Mesenchymal stem cell (in vitro differentiated cells and primary cell): ENCODE results near the gene POLRMT.

Experiments
- DNase-seq: peaks from one replicate; pipeline ENCODE4 v3.0.0-alpha.2; 2013
- H2AFZ ChIP-seq: one replicate; pipeline ENCODE4 v1.6.1; 2013; ENCODE audit warnings: low read depth, mild to moderate bottlenecking, control low read depth, inconsistent platforms, low read length, moderate library complexity
- H2AK5ac ChIP-seq: 2 replicates; pipeline ENCODE4 v1.6.1; 2013; ENCODE audit warnings: low read length, moderate library complexity, mild to moderate bottlenecking, inconsistent platforms; ENCODE audit not compliant: severe bottlenecking
- H2BK120ac ChIP-seq: one replicate; pipeline ENCODE4 v1.6.1; 2013; ENCODE audit warnings: low read depth, mild to moderate bottlenecking, inconsistent platforms, low read length, moderate library complexity
- H2BK12ac ChIP-seq, 2 experiments: one replicate each; pipeline ENCODE4 v1.6.1; 2013; ENCODE audit warnings: inconsistent platforms in 2 of 2, low read length in 2 of 2, mild to moderate bottlenecking in 2 of 2, moderate library complexity in 2 of 2, control low read depth in 1 of 2
- H2BK15ac ChIP-seq: one replicate; pipeline ENCODE4 v1.6.1; 2013; ENCODE audit warnings: mild to moderate bottlenecking, low read depth, inconsistent platforms; ENCODE audit not compliant: poor library complexity, severe bottlenecking
- H2BK5ac ChIP-seq: 2 replicates; pipeline ENCODE4 v1.6.1; 2013; ENCODE audit warnings: low read depth, mild to moderate bottlenecking, low read length, control low read depth, inconsistent platforms; ENCODE audit not compliant: poor library complexity, severe bottlenecking
- H3K14ac ChIP-seq, 2 experiments: one replicate each; pipeline ENCODE4 v1.6.1; 2013; ENCODE audit warnings: inconsistent platforms in 2 of 2, low read length in 2 of 2, control low read depth in 1 of 2, mild to moderate bottlenecking in 1 of 2, moderate library complexity in 1 of 2
- H3K18ac ChIP-seq, 2 experiments: one replicate each; pipeline ENCODE4 v1.6.1; 2013; ENCODE audit warnings: inconsistent platforms in 2 of 2, low read length in 2 of 2, control low read depth in 1 of 2, low read depth in 1 of 2, mild to moderate bottlenecking in 1 of 2
- H3K23ac ChIP-seq, 2 experiments: one replicate each; pipeline ENCODE4 v1.6.1; 2013; ENCODE audit warnings: inconsistent platforms in 2 of 2, low read length in 2 of 2, mild to moderate bottlenecking in 2 of 2, moderate library complexity in 2 of 2, control low read depth in 1 of 2
- H3K27ac ChIP-seq: 2 replicates; pipeline ENCODE4 v1.5.1; 2013; ENCODE audit warnings: mild to moderate bottlenecking, moderate library complexity, low read length, control low read depth, inconsistent platforms; ENCODE audit not compliant: poor library complexity, severe bottlenecking
- H3K27me3 ChIP-seq, 2 experiments: 2 replicates each; pipeline versions ENCODE4 v1.6.1 to v1.7.0; 2013; ENCODE audit warnings: low read length in 2 of 2, mild to moderate bottlenecking in 2 of 2, moderate library complexity in 2 of 2, control low read depth in 1 of 2, inconsistent platforms in 1 of 2; ENCODE audit not compliant: control insufficient read depth in 1 of 2, insufficient read depth in 1 of 2
- H3K36me3 ChIP-seq, 2 experiments: 2 replicates each; pipeline versions ENCODE4 v1.6.1 to v1.7.0; 2013; ENCODE audit warnings: low read length in 2 of 2, control low read depth in 1 of 2, inconsistent platforms in 1 of 2, low read depth in 1 of 2, mild to moderate bottlenecking in 1 of 2; ENCODE audit not compliant: insufficient read depth in 2 of 2, control insufficient read depth in 1 of 2
- H3K4ac ChIP-seq, 2 experiments: one replicate each; pipeline ENCODE4 v1.6.1; 2013; ENCODE audit warnings: inconsistent platforms in 2 of 2, low read length in 2 of 2, mild to moderate bottlenecking in 2 of 2, moderate library complexity in 2 of 2, control low read depth in 1 of 2, low read depth in 1 of 2
- H3K4me1 ChIP-seq: 2 replicates; pipeline ENCODE4 v1.6.1; 2013; ENCODE audit warnings: low read depth, low read length, control low read depth; ENCODE audit not compliant: control insufficient read depth, insufficient read depth
- H3K4me2 ChIP-seq: 2 replicates; pipeline ENCODE4 v1.6.1; 2013; ENCODE audit warnings: low read length, mild to moderate bottlenecking, inconsistent platforms; ENCODE audit not compliant: poor library complexity, severe bottlenecking
- H3K4me3 ChIP-seq, 2 experiments: 2 replicates each; pipeline versions ENCODE4 v1.5.1 to v1.7.0; 2013; ENCODE audit warnings: low read length in 2 of 2, mild to moderate bottlenecking in 2 of 2, control low read depth in 1 of 2, low read depth in 1 of 2; ENCODE audit not compliant: insufficient read depth in 1 of 2
- H3K79me1 ChIP-seq: replicated peaks from 2 replicates; pipeline ENCODE4 v1.6.1; 2013; ENCODE audit warnings: mild to moderate bottlenecking, control low read depth, low read length, inconsistent platforms; ENCODE audit not compliant: poor library complexity, severe bottlenecking
- H3K9ac ChIP-seq: 2 replicates; pipeline ENCODE4 v1.7.0; 2013; ENCODE audit warnings: mild to moderate bottlenecking, low read length, moderate library complexity
- H3K9me3 ChIP-seq: 2 replicates; pipeline ENCODE4 v1.7.0; 2013; ENCODE audit warnings: mild to moderate bottlenecking, low read length; ENCODE audit not compliant: control insufficient read depth
- H4K8ac ChIP-seq: one replicate; pipeline ENCODE4 v1.6.1; 2013; ENCODE audit warnings: inconsistent platforms, mild to moderate bottlenecking, low read length, moderate library complexity
- H4K91ac ChIP-seq: one replicate; pipeline ENCODE4 v1.6.1; 2013; ENCODE audit warnings: mild to moderate bottlenecking, low read length, inconsistent platforms
- WGBS: methylation state at CpG from one replicate; pipeline ENCODE4 v1.1.7; 2013; ENCODE audit warnings: mixed read lengths; 5-methylcytosine and 5-hydroxymethylcytosine counted together

POLRMT gene

GRCh38 chr19:590396-590745, 43.0 kb downstream of the POLRMT start:
- H3K9ac ChIP-seq: no peak overlapping the region
- no peak for DNase-seq
- no peaks in the 10 kb centered on the region for H3K9me3 ChIP-seq
- no peak overlapping the region for H3K27ac ChIP-seq
- H2BK12ac ChIP-seq: no peak overlapping the region
- no peak overlapping the region for H2AK5ac ChIP-seq
- no peak overlapping the region for H4K8ac ChIP-seq
- peaks cover 56% of the 10 kb centered on the region for H3K4me1 ChIP-seq
- H3K18ac ChIP-seq: no peak overlapping the region
- H2BK5ac ChIP-seq: no peak overlapping the region
- H3K4me3 ChIP-seq: peak overlapping the region in 1 of 2 experiments; percentile 47
- no peak overlapping the region for H2BK15ac ChIP-seq
- peaks cover 9% of the 10 kb centered on the region for H3K79me1 ChIP-seq
- no peak overlapping the region for H3K4ac ChIP-seq
- no peak overlapping the region for H2BK120ac ChIP-seq
- H2AFZ ChIP-seq: no peak overlapping the region
- H3K27me3 ChIP-seq: peaks cover 14 to 58% of the 10 kb centered on the region in 2 experiments
- WGBS: 3% methylated on average over 19 of the region's 50 CpGs
- no peak overlapping the region for H3K14ac ChIP-seq
- H4K91ac ChIP-seq: no peak overlapping the region
- H3K36me3 ChIP-seq: peaks cover 0 to 5% of the 10 kb centered on the region in 2 experiments
- H3K23ac ChIP-seq: no peak overlapping the region
- peak overlapping the region; percentile 66 for H3K4me2 ChIP-seq

GRCh38 chr19:589693-590395, 43.5 kb downstream of the POLRMT start, which contains the start of gene HCN2:
HCN2 (plus strand) TSS chr19:589881; CDS start chr19:589946, 65 bp downstream.
- DNase-seq: no peak
- Histone ChIP-seq H2BK15ac (peak within 1 kb of the TSS; percentile 85), H2BK120ac (no peak within 1 kb of the TSS), H3K4me3 (peak within 1 kb of the TSS in 1 of 2 experiments; percentile 47), H3K14ac (no peak within 1 kb of the TSS), H3K9ac (no peak within 1 kb of the TSS), H3K23ac (peak within 1 kb of the TSS in 1 of 2 experiments; percentile 60), H2BK5ac (no peak within 1 kb of the TSS), H3K27me3 (peaks cover 14 to 54% of the 10 kb centered on the region in 2 experiments), H3K4ac (peak within 1 kb of the TSS in 1 of 2 experiments; percentile 62), H3K79me1 (peaks cover 9% of the 10 kb centered on the region), H2BK12ac (peak within 1 kb of the TSS in 1 of 2 experiments; percentile 83), H4K8ac (no peak within 1 kb of the TSS), H3K27ac (no peak within 1 kb of the TSS), H4K91ac (no peak within 1 kb of the TSS), H3K18ac (peak within 1 kb of the TSS in 1 of 2 experiments; percentile 77), H3K4me2 (peak within 1 kb of the TSS; percentile 69), H3K4me1 (peaks cover 59% of the 10 kb centered on the region), H2AK5ac (peak within 1 kb of the TSS; percentile 39), H3K36me3 (peaks cover 0 to 10% of the 10 kb centered on the region in 2 experiments), H2AFZ (no peak within 1 kb of the TSS), H3K9me3 (no peaks in the 10 kb centered on the region)
- WGBS: 1% methylated on average over 28 of the region's 132 CpGs

GRCh38 chr19:588741-589692, 44.3 kb downstream of the POLRMT start:
- Histone ChIP-seq H2BK15ac (peak overlapping the region; percentile 85), H3K4me1 (peaks cover 65% of the 10 kb centered on the region), H2AFZ (no peak overlapping the region), H3K23ac (peak overlapping the region in 1 of 2 experiments; percentile 60), H3K9me3 (no peaks in the 10 kb centered on the region), H2AK5ac (peak overlapping the region; percentile 39), H3K14ac (no peak overlapping the region), H3K9ac (no peak overlapping the region), H3K4me2 (peak overlapping the region; percentile 69), H4K91ac (no peak overlapping the region), H2BK120ac (no peak overlapping the region), H2BK5ac (no peak overlapping the region), H3K79me1 (peaks cover 9% of the 10 kb centered on the region), H2BK12ac (peak overlapping the region in 1 of 2 experiments; percentile 83), H3K18ac (peak overlapping the region; percentile 63 to 77), H3K27me3 (peaks cover 14 to 46% of the 10 kb centered on the region in 2 experiments), H3K4me3 (peak overlapping the region in 1 of 2 experiments; percentile 27), H3K4ac (peak overlapping the region in 1 of 2 experiments; percentile 62), H3K36me3 (peaks cover under 1 to 17% of the 10 kb centered on the region in 2 experiments), H4K8ac (peak overlapping the region; percentile 8), H3K27ac (no peak overlapping the region)
- 34% methylated on average over 33 of the region's 54 CpGs for WGBS
- DNase-seq: no peak
